Right ventricle myocardium inferior (tissue), 1 donor: ENCODE data around the gene SLC23A2. TPM values are rescaled to one million over a fixed set of nuclear protein-coding genes. Genes with fewer than 3 reads are reported as not detected.

Experiments
- ATAC-seq: fragments of 200-7000 bp; cut with Tn5 transposase; one replicate; pipeline ENCODE4 v1.9.1; 2020; ENCODE audit warnings: mild to moderate bottlenecking, moderate library complexity
- DNase-seq: peaks from one replicate; pipeline ENCODE4 v3.0.0; 2021; ENCODE audit errors: missing footprints
- intact Hi-C: fragments of 100-400 bp; cut with DNase I; formaldehyde crosslinking; loops from one replicate; pipeline ENCODE4 v1.11.0; 2022
- total RNA-seq: library from RNA; stranded (reverse); fragmentation: NEBNext Ultra II Directional; extraction: Animal tissue kit (Norgen Biotek cat#: 25700); gene quantifications from one replicate; pipeline ENCODE4 v1.2.1, GENCODE V29; 2021
- donor health status: DM: no; HTN: yes; CAD: no; lungs with severe emphysema.

Gene SLC23A2
- total RNA-seq, 1 donor from 2014 or later: 6.7 TPM

DNA sequence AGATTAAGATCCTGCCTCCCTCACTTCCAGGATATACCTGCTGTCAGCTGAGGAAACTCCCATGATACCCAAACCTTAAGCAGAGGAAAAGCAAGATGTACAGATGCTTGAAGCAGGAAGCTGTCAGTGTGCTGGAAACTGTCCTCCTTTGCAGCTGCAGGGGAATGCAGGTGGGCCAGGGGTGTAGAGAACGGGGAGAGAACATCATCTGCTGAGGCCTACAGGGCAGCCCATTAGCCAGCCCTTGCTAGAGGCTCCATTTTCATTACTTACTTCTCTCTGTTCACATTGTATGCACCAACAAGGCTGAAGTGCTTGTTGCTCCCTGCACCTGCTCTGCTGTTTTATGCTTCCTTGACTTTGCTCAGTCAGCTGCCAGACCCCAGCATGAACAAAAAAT, 160.5 kb downstream of the SLC23A2 start:
- no peak for DNase-seq
- ATAC-seq: no peak
- intact Hi-C loops: no loop called here

DNA sequence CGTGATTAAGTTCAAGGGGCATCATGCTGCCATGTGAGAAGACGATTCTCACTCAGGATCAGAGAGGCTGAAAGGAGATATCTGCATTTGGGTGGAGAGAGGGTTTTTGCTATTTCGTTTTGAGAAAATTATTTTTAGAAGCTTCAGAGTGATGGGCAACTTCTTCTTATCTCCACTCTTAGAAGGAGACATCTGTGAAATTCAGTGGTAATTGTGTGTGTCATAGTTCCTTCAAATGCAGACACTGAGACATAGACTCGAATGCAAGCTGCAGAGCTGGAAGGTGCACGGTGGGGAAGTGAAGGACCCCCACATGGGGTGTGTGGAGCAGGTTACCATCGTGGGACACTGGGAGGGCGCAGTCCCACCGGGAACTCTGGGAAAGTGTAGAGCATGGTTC, 162.8 kb downstream of the SLC23A2 start:
- intact Hi-C loops: no loop called here
- ATAC-seq: no peak
- DNase-seq: no peak

DNA sequence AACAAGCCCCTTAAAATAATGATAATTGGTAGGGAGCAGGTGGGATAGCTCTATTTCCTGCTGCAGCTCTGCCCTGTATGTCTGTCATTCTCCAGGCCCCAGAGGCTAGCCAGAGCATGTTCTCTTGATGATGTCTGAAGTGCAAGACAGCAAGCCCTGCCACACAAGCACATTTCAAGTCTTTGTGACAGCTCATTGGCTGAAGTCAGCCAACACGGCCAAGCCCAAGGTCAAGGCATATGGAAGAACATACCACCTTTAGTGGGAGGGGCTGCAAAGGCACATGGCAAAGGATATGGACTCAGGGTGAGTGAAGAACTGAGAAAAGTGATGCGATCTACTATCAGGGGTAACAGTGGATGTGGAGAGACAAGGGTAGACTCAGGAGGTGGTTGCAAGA, 163.6 kb downstream of the SLC23A2 start:
- ATAC-seq: no peak

DNA sequence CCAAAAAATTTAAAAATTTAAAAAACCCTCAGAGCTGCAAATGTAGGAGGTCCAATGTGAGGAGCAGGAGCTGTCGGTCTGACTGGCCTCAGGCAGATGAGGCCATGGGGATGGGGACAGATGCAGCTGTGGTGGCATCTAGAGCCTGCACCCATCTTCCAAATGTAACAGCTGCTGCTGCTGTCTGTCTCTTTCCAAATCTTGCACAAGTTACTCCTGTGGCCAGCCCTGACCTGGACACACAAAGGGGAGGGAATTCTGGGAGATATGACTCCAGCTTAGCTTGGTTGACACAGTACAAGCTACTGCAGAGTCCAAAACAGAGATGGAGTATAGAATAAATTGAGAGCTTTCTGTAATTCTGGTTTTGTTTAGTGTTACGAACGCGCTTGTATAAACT, 164.4 kb downstream of the SLC23A2 start:
- DNase-seq (no peak), ATAC-seq (peak; percentile 54)
- intact Hi-C loops: no loop called here

More for the DNA sequence above, 163.6 kb downstream of the SLC23A2 start:
- intact Hi-C loops: no loop called here
- DNase-seq: no peak

DNA sequence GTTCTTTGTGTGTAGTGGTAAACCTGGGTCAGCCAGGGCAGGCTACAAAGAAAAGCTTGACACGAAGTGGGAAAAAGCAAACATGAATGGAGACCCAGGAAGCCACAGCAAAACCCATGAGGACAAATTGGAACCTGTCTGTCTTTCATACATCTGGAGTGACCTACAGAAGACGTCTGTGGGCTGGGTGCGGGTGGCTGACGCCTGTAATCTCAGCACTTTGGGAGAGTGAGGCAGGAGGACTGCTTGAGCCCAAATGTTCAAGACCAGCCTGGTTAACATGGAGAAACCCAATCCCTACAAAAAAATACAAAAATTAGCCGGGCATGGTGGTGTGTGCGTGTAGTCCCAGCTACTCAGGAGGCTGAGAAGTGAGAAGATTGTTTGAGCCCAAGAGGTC, 164.8 kb downstream of the SLC23A2 start:
- ATAC-seq (no peak), DNase-seq (no peak)

DNA sequence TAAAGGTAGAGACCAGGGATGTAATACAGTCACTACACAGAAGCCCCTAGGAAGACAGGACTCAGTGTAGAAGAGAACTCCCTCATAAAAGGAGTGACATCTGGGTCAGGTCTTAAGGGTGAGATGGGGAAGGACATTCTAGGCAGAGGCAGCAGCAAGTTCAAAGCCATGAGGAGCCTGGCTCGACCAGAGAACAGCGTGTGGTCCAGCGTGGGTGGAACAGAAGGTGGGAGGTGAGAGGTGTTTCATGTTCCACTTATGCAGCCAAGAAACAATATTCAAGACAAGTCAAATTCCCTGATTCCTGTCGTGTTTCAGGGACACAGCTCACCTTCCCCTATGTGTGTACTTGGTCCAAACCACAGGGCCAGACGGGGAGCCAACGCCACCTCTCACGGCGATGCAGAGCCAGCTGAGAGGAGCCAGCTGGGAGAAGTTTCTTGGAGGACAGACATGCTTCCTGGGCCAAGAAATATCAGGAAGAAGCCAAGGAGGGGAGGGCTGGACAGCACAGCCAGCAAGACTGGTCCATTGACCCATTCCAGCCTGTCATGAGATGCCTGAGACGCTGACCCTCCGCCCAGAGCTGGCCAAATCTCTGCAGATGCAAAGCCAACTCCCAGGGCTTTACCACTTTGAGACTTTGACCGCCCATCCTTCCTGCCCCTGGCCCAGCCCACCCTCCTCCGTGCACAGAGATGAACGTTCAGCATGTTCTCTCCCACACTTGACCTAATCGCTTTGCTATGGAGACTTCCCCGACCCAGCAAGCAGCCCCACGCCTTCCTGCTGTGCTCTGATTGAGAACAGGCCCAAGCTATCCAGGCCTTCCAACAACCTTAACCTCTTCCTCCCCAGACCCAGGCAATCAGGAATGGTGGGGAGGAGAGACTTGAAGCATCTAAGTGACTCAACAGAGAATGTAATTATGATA, 165.8 kb downstream of the SLC23A2 start:
- ATAC-seq (peak; percentile 89), DNase-seq (peak; percentile 85)
- intact Hi-C loops: no loop called here

More for the DNA sequence above, 164.8 kb downstream of the SLC23A2 start:
- intact Hi-C loops: no loop called here

DNA sequence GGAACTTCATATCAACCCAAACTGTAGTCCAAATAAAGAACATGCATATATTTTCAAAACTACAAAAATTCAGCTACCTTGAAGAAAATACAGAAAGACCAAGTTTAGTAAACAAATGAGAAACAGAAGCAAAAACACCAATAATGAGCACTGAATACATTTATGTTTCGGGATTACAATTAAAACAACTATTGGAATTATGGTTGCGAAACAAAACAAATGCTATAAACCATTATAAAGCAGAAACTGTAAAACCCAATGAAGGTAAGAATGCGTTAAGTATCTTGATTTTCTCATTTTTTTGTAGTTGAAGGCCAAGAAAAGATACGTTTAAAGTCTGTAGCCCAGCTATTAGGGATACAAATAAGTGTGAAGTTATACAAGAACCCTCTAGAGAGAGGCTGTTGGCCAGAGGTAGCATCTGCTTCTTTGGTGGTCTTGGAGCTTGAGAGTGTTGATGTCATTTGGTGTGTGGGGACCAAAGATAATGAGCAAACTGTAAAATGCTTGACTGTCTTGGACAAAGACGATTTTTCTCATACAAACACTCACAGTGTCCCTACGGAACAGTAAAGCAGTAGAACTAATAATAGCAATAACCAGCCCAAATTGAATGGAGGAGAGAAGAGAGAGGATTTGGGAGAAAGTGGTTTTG, 168.1 kb downstream of the SLC23A2 start:
- intact Hi-C loops: no loop called here
- DNase-seq: no peak

DNA sequence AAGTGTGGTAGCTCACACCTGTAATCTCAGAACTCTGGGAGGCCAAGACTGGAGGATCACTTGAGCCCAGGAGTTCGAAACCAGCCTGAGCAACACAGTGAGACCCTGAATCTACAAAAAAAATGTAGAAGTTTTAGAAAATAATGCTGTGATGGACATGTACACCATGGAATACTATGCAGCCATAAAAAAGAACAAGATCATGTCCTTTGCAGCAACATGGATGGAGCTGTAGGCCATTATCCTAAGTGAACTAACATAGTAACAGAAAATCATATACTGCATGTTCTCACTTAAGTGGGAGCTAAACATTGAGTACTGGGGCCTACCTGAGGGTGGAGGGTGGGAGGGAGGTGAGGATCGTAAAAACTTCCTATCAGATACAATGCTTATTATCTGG, 168.8 kb downstream of the SLC23A2 start:
- ATAC-seq: no peak
- intact Hi-C loops: no loop called here

More for the DNA sequence above, 168.1 kb downstream of the SLC23A2 start:
- ATAC-seq: peak; percentile 27

DNA sequence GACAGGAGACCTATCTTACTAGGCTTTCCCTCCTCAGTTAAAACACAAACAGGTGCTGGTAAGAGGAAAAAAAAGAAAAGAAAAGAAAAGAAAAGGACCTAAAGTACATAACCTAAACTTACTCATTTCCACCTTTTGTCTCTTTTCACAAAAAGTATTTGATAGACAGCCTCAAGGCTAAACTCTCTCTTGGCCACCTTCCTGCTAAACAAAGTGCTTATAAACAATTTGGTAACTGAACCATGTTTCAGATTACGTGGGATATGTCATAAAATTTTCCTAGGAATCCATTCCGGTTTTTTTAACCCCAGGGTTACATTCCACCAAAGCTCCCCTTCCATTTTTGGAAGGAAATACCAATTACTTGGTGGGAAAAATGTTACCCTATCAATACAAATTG, 170.6 kb downstream of the SLC23A2 start:
- ATAC-seq (no peak), DNase-seq (no peak)
- intact Hi-C loops: no loop called here

More for the DNA sequence above, 168.8 kb downstream of the SLC23A2 start:
- no peak for DNase-seq

DNA sequence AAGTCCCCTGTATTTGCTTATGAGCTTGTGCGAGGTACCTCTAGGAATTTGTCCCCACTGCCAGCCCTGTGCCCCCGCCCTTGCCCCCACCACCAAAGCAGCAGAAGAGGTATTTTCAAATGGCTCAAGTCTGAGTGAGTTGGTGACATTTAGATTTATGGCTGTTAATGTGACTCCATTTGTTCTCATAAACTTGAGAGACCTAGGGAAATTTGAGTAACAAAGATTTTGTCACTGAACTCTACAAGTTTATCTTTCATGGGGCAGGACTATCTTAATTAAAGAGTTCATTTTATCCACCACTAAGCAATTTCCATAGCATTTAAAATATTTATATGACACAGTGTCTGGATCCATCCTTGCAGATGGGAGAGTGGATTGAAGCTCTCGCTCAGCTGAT, 171.1 kb downstream of the SLC23A2 start:
- ATAC-seq (no peak), DNase-seq (no peak)
- intact Hi-C loops: no loop called here

DNA sequence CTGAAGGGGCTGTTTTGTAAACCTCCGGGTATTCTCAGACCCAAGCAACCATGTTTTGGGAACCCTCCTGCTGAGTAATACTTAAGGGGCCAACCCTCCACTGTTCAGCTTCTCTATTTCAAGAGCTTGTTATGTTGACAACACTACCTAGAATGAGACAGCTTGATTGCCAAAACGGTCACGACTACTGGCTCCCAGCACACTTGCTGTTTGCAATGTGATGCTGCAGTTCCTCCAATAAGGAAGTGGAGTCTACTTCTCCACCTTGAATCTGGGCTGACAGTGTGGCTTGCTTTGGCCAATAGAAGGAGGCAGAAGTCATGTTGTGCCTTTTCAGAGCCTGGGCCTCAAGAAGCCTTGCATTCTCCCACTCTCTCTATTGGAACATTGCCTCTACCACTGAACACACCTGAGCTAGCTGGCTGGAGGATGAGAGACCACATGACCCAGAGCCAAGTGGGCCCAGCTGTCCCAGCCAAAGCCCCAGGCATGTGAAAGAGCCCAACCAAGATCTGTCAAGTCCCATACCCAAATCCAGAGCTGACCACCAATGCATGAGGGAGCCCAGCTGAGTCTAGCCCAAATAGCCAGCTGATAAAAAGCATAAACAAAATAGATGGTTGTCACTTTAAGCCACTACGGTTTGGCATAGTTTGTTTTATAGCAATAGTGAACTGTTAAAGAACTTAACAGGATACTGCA, 171.6 kb downstream of the SLC23A2 start:
- no peak for DNase-seq
- ATAC-seq: peak; percentile 81
- intact Hi-C loops: no loop called here

DNA sequence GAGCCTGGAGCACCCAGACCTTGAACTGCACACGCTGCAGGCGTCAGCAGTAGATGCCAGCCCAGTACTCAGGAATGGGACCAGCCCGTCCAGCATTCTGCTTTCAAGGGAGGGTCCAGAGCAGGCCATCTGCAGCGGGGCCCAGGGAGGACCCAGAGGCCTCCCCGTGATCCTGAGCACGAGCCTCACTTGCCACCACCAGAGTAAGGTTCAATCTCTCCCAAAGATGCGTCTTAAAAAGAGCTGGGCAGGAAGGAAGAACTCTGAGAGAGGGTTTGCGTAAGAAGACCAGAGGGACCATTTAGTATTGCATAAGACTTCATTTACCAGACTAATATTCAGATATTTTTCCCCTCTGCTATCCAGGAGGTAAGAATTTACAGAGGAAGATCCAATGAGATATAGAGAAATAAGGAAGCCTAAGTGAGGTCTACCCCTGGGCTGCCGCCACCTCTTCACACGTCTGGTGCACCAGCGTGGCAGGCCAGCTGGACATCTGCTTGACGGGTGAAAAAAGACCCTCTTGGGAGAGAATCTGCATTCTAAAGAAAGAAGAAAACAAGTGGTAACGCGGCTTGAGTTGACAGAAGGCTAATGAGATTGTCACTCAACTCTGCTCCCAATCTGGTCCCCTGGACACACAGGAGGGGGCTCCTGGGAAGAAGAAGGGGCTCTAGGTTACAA, 172.3 kb downstream of the SLC23A2 start:
- intact Hi-C loops: no loop called here
- no peak for DNase-seq
- peak; percentile 75 for ATAC-seq

DNA sequence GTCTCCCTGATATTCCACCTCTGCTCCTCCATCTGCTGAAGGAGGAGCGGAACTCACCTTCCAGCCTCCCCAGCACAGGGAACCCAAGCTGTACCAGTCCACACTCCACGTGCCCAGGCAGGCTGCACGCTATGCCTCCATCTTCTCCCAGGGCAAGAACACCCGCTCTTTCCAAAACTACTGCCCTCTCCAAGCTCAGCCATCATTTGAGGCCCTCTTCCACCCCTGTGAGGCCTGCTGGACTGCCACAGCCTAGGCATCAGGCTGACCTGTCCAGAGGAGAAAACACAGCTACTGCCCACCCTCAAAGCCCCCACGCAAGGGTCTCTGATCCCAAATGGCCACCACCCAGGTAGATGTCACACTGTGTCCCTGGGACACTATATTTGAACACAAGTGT, 179.7 kb downstream of the SLC23A2 start:
- ATAC-seq: no peak
- DNase-seq: no peak
- intact Hi-C loops: no loop called here

DNA sequence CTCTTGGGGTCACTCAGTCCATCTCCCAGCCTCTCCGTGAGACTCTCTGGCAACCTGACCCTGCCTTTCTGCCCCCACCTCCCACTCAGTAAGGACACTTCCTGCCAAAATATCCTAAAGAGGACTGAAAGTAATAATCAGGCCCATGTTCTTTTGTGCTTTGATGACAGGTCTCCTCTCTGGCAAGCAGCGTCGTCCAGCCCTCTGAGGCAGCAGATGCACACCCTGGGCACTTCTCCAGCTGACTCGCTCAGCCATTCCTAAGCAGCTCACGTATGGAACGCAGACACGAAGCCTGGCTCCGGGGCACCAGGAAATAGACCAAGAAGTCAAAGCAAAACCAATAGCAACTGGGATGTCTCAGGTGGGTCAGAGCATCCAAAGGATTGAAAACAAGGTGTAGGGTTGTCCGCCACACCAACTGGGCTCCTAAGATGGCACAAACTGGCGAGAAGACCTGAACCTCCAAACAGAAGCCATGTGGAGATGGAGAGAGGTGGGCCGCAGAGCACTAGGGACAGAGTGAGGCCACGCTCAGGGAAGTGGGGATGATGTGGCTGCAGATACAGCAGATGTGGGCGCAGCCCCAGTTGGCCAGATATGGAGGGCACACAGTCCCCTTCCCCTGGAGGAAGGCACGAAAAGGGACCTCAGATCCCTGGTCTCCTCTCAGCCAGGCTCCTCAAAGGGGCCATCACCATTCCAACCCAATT, 180.3 kb downstream of the SLC23A2 start:
- no peak for DNase-seq
- ATAC-seq: no peak
- intact Hi-C loops: no loop called here

DNA sequence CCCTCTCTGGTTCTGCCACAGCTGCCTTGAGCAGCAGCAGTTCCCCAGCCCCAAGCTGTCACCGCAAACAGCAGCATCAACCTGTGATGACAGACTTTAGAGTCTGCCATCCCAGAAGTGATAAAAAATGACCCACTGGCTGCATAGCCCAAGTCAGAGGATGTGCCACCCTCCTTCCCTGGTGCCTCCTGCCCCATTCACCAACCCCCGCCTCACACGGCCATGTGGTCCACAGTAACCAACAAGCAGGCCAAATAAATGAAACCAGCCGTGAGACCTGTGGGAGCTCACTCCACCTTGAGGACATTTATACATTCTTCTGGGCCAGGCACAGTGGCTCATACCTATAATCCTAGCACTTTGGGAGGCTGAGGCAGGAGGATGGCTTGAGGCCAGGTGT, 181.4 kb downstream of the SLC23A2 start:
- intact Hi-C loops: no loop called here
- DNase-seq: no peak
- no peak for ATAC-seq

DNA sequence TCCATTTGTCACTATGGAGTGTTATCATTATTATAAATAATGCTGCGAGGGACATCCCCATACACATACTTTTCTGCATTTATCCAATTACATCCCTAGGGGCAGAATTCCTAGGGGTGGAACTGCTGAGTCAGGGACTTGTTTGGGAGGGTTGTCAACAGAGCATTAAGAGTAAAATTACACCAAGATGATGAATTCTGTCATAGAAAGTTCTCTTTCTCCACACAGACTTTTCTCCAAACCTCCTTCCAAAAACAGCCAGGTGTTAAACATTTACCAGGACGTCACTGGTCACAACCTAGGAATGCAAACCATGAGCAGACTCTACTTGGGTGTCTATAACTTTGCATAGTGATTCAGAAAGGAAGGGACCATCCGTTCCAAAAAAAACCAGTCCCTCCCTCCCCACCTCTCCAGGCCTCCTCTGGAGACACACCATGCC, 184.1 kb downstream of the SLC23A2 start:
- no peak for DNase-seq
- intact Hi-C loops: no loop called here
- ATAC-seq: no peak

DNA sequence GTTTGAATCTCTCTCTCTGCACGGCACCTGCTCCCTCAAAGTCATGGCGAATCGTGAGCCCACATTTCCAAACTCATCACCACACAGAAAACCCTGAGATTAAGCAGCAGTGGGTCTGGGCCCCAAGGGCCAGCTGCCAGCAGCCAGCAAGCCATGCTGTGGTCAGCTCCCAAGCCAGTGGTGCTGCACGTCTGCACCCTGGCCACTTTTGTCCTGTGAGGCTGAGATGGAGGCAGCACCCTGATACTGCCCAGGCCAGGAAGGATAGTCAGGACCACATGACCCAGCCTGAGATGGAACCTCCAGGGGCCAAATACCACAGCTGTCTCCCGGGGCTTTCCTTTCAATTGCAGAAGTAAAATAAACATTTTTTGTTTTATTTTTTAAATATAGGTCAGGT, 185.7 kb downstream of the SLC23A2 start:
- ATAC-seq (no peak), DNase-seq (no peak)

DNA sequence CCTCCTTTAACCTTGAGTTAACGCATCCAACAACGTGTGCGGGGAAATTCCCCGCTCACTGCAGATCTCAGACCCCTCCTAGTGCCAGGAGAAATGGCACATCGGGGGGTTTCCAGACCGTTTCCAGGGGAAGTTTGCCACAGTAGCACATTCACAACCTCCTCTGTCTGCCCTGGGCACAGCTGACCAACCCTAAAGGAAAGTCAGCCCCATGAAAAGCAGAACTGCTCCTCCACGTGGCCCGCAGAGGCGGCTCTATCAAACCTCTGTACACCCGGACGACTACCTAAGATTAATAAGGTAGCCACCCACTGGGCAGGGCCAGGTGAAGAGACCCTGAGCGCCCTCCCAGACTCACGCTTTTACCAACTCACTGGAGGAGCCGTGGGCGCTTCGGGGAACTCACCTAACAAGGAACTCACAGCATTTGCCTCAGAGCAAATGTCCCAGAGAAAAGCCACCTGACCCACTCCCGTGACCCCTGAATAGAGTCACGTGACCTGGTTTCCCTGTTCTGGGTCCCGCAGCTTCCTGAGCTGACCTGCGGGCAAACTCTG, 186.5 kb downstream of the SLC23A2 start:
- DNase-seq (peak; percentile 85), ATAC-seq (peak; percentile 26)
- intact Hi-C loops: no loop called here

More for the DNA sequence above, 185.7 kb downstream of the SLC23A2 start:
- intact Hi-C loops: no loop called here
